ENCODE data around the gene ZNF652.
"Not testable (repeated sequence)": the region's sequence is repeated elsewhere in the genome, so short reads cannot be mapped to it uniquely, and the experiment has no call there.

- TF ChIP-seq, protein P1, sequence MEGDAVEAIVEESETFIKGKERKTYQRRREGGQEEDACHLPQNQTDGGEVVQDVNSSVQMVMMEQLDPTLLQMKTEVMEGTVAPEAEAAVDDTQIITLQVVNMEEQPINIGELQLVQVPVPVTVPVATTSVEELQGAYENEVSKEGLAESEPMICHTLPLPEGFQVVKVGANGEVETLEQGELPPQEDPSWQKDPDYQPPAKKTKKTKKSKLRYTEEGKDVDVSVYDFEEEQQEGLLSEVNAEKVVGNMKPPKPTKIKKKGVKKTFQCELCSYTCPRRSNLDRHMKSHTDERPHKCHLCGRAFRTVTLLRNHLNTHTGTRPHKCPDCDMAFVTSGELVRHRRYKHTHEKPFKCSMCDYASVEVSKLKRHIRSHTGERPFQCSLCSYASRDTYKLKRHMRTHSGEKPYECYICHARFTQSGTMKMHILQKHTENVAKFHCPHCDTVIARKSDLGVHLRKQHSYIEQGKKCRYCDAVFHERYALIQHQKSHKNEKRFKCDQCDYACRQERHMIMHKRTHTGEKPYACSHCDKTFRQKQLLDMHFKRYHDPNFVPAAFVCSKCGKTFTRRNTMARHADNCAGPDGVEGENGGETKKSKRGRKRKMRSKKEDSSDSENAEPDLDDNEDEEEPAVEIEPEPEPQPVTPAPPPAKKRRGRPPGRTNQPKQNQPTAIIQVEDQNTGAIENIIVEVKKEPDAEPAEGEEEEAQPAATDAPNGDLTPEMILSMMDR (IDR thresholded peaks at IDR 0.05) = not testable (repeated sequence)
- not testable (repeated sequence) for TF ChIP-seq POLR2A (IDR thresholded peaks at IDR 0.05)
Measured at GRCh38 chr17:49279263-49280015, 82.6 kb downstream of the ZNF652 start.
